OCI-LY1 (cell line): Measurements from ENCODE around the gene ARHGAP25.

Experiments used
- H2AFZ ChIP-seq: fragments of 200-600 bp; sonication (generic), shearing (Covaris generic); 2 replicates; pipeline ENCODE4 v1.6.0; 2014; ENCODE audit warnings: antibody characterized with exemption, mild to moderate bottlenecking, low read length
- H3F3A ChIP-seq: fragments of 200-600 bp; sonication (generic), shearing (Covaris generic); 2 replicates; pipeline ENCODE4 v1.6.0; 2014; ENCODE audit warnings: mild to moderate bottlenecking, antibody characterized with exemption, low read length, moderate library complexity; ENCODE audit not compliant: insufficient read depth
- H3K27ac ChIP-seq: fragments of 200-600 bp; sonication (generic); 2 replicates; pipeline ENCODE4 v1.5.1; 2014; ENCODE audit warnings: low read length, mixed run types, mild to moderate bottlenecking, low read depth; ENCODE audit not compliant: poor library complexity, severe bottlenecking
- H3K27me3 ChIP-seq: fragments of 200-600 bp; sonication (generic); 2 replicates; pipeline ENCODE4 v1.6.0; 2014; ENCODE audit warnings: antibody characterized with exemption, mild to moderate bottlenecking, low read length, moderate library complexity; ENCODE audit not compliant: insufficient read depth
- H3K36me3 ChIP-seq: fragments of 200-600 bp; sonication (generic); 2 replicates; pipeline ENCODE4 v1.6.1; 2014; ENCODE audit warnings: mild to moderate bottlenecking, antibody characterized with exemption, low read length, moderate library complexity, mixed read lengths; ENCODE audit not compliant: insufficient read depth
- H3K4me1 ChIP-seq: fragments of 200-600 bp; sonication (generic); 2 replicates; pipeline ENCODE4 v1.5.1; 2014; ENCODE audit warnings: mild to moderate bottlenecking, low read length, moderate library complexity; ENCODE audit not compliant: insufficient read depth, severe bottlenecking
- H3K4me2 ChIP-seq: fragments of 200-600 bp; sonication (generic), shearing (Covaris generic); 2 replicates; pipeline ENCODE4 v1.6.1; 2014; ENCODE audit warnings: low read length
- H3K4me3 ChIP-seq: fragments of 200-600 bp; sonication (generic); 2 replicates; pipeline ENCODE4 v1.5.1; 2014; ENCODE audit warnings: low read length, low read depth, mild to moderate bottlenecking, mixed read lengths; ENCODE audit not compliant: poor library complexity, severe bottlenecking
- H3K79me2 ChIP-seq: fragments of 200-600 bp; shearing (Covaris generic); 2 replicates; pipeline ENCODE4 v1.6.1; 2016; ENCODE audit warnings: mixed run types, low read length, mixed read lengths; ENCODE audit not compliant: insufficient read depth
- H3K9ac ChIP-seq: fragments of 200-600 bp; sonication (generic), shearing (Covaris generic); 2 replicates; pipeline ENCODE4 v1.6.1; 2014; ENCODE audit warnings: mild to moderate bottlenecking, low read length, mixed read lengths
- H3K9me2 ChIP-seq: fragments of 200-600 bp; sonication (generic), shearing (Covaris generic); 2 replicates; pipeline ENCODE4 v1.6.1; 2014; ENCODE audit warnings: low read depth, mild to moderate bottlenecking, low read length, mixed read lengths
- H3K9me3 ChIP-seq: fragments of 200-600 bp; shearing (Covaris generic); 2 replicates; pipeline ENCODE4 v1.6.1; 2014; ENCODE audit warnings: low read length, mixed read lengths
- H4K20me1 ChIP-seq: fragments of 200-600 bp; sonication (generic), shearing (Covaris generic); 2 replicates; pipeline ENCODE4 v1.6.0; 2016; ENCODE audit warnings: mild to moderate bottlenecking, low read length; ENCODE audit not compliant: insufficient read depth
- EZH2 ChIP-seq: fragments of 200-600 bp; sonication (generic), shearing (Covaris generic); IDR thresholded peaks from 2 replicates; pipeline ENCODE4 v1.8.0; 2017; ENCODE audit warnings: borderline replicate concordance, mixed run types, mild to moderate bottlenecking, antibody characterized with exemption, low read length, moderate library complexity, mixed read lengths
- TF ChIP-seq, protein P1 (sequence below): fragments of 200-600 bp; sonication (generic), shearing (Covaris generic); IDR thresholded peaks from 2 replicates; pipeline ENCODE4 v1.5.1; 2017; ENCODE audit warnings: mild to moderate bottlenecking, antibody characterized with exemption, low read length, moderate library complexity, mixed read lengths

Gene ARHGAP25

GRCh38 chr2:68813596-68813995 is 79.0 kb downstream of the ARHGAP25 start:
- no peak overlapping the region for H3K4me3 ChIP-seq
- H3K9ac ChIP-seq, result no peak overlapping the region
- H3K36me3 ChIP-seq, result peaks cover 89% of the 10 kb centered on the region
- TF ChIP-seq EZH2, result no peak
- TF ChIP-seq, protein P1, sequence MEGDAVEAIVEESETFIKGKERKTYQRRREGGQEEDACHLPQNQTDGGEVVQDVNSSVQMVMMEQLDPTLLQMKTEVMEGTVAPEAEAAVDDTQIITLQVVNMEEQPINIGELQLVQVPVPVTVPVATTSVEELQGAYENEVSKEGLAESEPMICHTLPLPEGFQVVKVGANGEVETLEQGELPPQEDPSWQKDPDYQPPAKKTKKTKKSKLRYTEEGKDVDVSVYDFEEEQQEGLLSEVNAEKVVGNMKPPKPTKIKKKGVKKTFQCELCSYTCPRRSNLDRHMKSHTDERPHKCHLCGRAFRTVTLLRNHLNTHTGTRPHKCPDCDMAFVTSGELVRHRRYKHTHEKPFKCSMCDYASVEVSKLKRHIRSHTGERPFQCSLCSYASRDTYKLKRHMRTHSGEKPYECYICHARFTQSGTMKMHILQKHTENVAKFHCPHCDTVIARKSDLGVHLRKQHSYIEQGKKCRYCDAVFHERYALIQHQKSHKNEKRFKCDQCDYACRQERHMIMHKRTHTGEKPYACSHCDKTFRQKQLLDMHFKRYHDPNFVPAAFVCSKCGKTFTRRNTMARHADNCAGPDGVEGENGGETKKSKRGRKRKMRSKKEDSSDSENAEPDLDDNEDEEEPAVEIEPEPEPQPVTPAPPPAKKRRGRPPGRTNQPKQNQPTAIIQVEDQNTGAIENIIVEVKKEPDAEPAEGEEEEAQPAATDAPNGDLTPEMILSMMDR, result no peak
- no peak overlapping the region for H3K27ac ChIP-seq
- H4K20me1 ChIP-seq, result no peaks in the 10 kb centered on the region
- 0 out of 2 replicates have a peak, but pooled peaks cover 2% of the 10 kb centered on the region for H3F3A ChIP-seq
- no peaks in the 10 kb centered on the region for H3K9me3 ChIP-seq
- no peaks in the 10 kb centered on the region for H3K9me2 ChIP-seq
- H3K27me3 ChIP-seq, result no peaks in the 10 kb centered on the region
- no peak overlapping the region for H3K4me2 ChIP-seq
- H3K79me2 ChIP-seq, result no peaks in the 10 kb centered on the region
- no peak overlapping the region for H2AFZ ChIP-seq
- H3K4me1 ChIP-seq, result peaks cover 17% of the 10 kb centered on the region

DNA sequence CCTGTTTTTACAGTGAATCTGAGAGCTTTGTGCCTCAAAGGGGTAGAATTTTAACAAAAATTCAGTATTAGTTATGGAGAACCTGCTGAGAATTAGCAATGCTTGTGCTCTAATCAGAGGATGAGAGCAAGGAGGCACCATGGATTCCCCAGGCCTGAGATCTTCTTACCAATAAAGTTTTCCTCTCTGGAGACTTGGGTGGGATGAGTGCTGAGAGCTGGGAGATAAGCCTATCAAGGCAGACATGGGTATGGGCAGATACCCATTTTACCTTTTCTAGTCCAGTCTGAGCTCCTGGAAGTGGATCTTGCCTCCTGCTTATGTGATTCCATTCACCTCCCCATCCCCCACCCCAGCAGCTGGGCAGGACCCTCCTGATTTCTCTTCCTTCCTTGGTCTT is 82.7 kb downstream of the ARHGAP25 start:
- no peak for TF ChIP-seq EZH2
- TF ChIP-seq, protein P1, result no peak
- Histone ChIP-seq H3K27me3 (no peaks in the 10 kb centered on the region), H3K36me3 (peaks cover 95% of the 10 kb centered on the region), H3K9me3 (no peaks in the 10 kb centered on the region), H3K9me2 (no peaks in the 10 kb centered on the region), H3K9ac (no peak overlapping the region), H4K20me1 (no peaks in the 10 kb centered on the region), H3F3A (0 out of 2 replicates have a peak, but pooled peaks cover 2% of the 10 kb centered on the region), H3K27ac (no peak overlapping the region), H3K4me3 (no peak overlapping the region), H2AFZ (no peak overlapping the region), H3K4me1 (no peaks in the 10 kb centered on the region), H3K79me2 (no peaks in the 10 kb centered on the region), H3K4me2 (no peak overlapping the region)

- H3K4me1 ChIP-seq, result no peaks in the 10 kb centered on the region
- no peaks in the 10 kb centered on the region for H3K79me2 ChIP-seq
- no peaks in the 10 kb centered on the region for H3K9me3 ChIP-seq
- no peak overlapping the region for H2AFZ ChIP-seq
- H3K9me2 ChIP-seq, result no peaks in the 10 kb centered on the region
- no peak overlapping the region for H3K4me2 ChIP-seq
- H3K27me3 ChIP-seq, result no peaks in the 10 kb centered on the region
- H4K20me1 ChIP-seq, result no peaks in the 10 kb centered on the region
- peaks cover 95% of the 10 kb centered on the region for H3K36me3 ChIP-seq
- H3K9ac ChIP-seq, result no peak overlapping the region
- no peak overlapping the region for H3K27ac ChIP-seq
- 0 out of 2 replicates have a peak, but pooled peaks cover 2% of the 10 kb centered on the region for H3F3A ChIP-seq
- TF ChIP-seq, protein P1, result no peak
- TF ChIP-seq EZH2, result no peak
- no peak overlapping the region for H3K4me3 ChIP-seq
These were observed 84.9 kb downstream of the ARHGAP25 start for GRCh38 chr2:68819556-68819955.
